Panc1 (cell line): ENCODE measurements around the gene RAI1.

ENCODE experiments used
- CTCF ChIP-seq: fragments of 450-650 bp; IDR thresholded peaks from 2 replicates; pipeline ENCODE4 v1.5.1; 2017; ENCODE audit warnings: mild to moderate bottlenecking
- POLR2AphosphoS5 ChIP-seq: IDR thresholded peaks from 2 replicates; pipeline ENCODE4 v1.6.1; 2012; ENCODE audit warnings: mild to moderate bottlenecking, low read depth, low read length, moderate library complexity
- TCF7L2 ChIP-seq: IDR thresholded peaks from 2 replicates; pipeline ENCODE4 v1.6.1; 2011; ENCODE audit warnings: mild to moderate bottlenecking, low read depth, low read length, inconsistent platforms

- TF ChIP-seq TCF7L2 (no peak), CTCF (no peak), POLR2AphosphoS5 (no peak)
Measured at GRCh38 chr17:17836818-17837379, 155.6 kb downstream of the RAI1 start, which contains the start of gene SREBF1.
